NCI-H128 (cell line): ENCODE results near the gene GPC6.
A peak's percentile ranks its signal among the peaks of the same experiment; 100 is the strongest.
"Not testable (repeated sequence)": the region's sequence is repeated elsewhere in the genome, so short reads cannot be mapped to it uniquely, and the experiment has no call there.

Source experiments
- DNase-seq: peaks from one replicate; lab custom pipeline; 2025; ENCODE audit not compliant: unreplicated experiment; lab: John Stamatoyannopoulos, UW

Gene GPC6

GRCh38 chr13:94331281-94331680 is 1104.7 kb downstream of the GPC6 start:
- DNase-seq = no peak

- no peak for DNase-seq
Observed at GRCh38 chr13:94332359-94333096, 1105.9 kb downstream of the GPC6 start.

GRCh38 chr13:94333131-94333820 is 1106.7 kb downstream of the GPC6 start:
- no peak for DNase-seq

- no peak for DNase-seq
Observed at GRCh38 chr13:94335761-94336526, 1109.3 kb downstream of the GPC6 start.

GRCh38 chr13:94339116-94339687 is 1112.6 kb downstream of the GPC6 start:
- DNase-seq = no peak

- no peak for DNase-seq
Observed at GRCh38 chr13:94342436-94343242, 1116.0 kb downstream of the GPC6 start.

GRCh38 chr13:94343243-94343585 is 1116.6 kb downstream of the GPC6 start:
- DNase-seq = no peak

- not testable (repeated sequence) for DNase-seq
Observed at GRCh38 chr13:94343687-94344086, 1117.1 kb downstream of the GPC6 start.

GRCh38 chr13:94344126-94344818 is 1117.7 kb downstream of the GPC6 start:
- DNase-seq = no peak

GRCh38 chr13:94345374-94346195 is 1119.0 kb downstream of the GPC6 start:
- DNase-seq = no peak

- DNase-seq = no peak
Observed at GRCh38 chr13:94346261-94347019, 1119.8 kb downstream of the GPC6 start.

GRCh38 chr13:94351292-94351990 is 1124.8 kb downstream of the GPC6 start:
- DNase-seq = no peak

- no peak for DNase-seq
Observed at GRCh38 chr13:94352057-94352456, 1125.5 kb downstream of the GPC6 start.

- no peak for DNase-seq
Observed at GRCh38 chr13:94353167-94353710, 1126.6 kb downstream of the GPC6 start.

GRCh38 chr13:94359875-94360274 is 1133.3 kb downstream of the GPC6 start:
- DNase-seq = no peak

- peak; percentile 35 for DNase-seq
Observed at GRCh38 chr13:94362411-94362909, 1135.9 kb downstream of the GPC6 start.

GRCh38 chr13:94366677-94367076 is 1140.1 kb downstream of the GPC6 start:
- no peak for DNase-seq
